Fibroblast of skin of right quadriceps (primary cell): ENCODE data around the gene PRSS2.
"Not testable (repeated sequence)": the region's sequence is repeated elsewhere in the genome, so short reads cannot be mapped to it uniquely, and the experiment has no call there.

Experiments used
- DNase-seq: peaks from one replicate; pipeline ENCODE4 v3.0.0-alpha.2; 2013

The PRSS2 gene

DNA sequence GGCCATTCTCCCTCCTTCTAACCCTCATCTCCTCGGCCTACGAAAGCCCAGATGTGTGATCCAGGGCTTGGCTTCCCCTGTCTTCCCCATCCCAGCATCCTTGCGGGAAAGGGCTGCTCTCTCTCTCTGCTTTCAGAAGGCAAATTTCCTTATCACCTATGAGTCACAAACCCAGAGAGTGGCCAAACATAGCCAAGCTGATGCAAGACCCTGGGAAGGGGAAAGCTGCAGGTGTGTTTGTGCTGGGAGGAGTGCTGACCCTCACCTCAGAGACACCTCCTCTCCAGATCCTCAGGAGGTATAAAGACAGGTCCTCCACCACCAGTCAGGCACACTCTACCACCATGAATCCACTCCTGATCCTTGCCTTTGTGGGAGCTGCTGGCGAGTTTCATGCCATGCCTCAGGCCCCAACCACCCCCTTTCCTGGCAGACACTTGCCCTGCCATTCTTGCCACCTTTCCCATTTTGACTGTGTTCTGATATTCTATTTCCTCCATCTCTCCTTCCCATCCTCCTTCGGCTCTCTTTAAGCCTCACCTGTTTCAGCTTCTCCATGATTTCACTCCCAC, 10.6 kb upstream of the PRSS2 start:
- DNase-seq, result no peak

DNA sequence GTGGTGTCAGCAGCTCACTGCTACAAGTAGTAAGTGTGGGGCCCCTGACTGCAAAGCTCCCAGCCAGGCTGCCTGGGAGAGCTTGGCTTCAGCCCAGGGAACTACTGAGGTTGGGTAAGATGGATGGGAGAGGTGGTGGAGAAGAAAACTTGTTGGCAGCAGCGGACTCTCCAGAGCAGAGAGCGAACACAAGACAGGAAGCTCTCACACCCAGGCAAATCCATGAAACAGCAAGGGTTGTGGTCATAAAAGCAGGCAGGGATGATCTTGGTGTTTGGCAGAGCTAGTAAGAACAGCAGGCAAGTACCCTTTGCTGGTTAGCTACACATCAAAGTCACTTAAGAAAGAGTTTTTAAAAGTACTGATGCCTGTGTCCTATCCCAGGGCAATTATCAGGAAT, 9.2 kb upstream of the PRSS2 start:
- not testable (repeated sequence) for DNase-seq

DNA sequence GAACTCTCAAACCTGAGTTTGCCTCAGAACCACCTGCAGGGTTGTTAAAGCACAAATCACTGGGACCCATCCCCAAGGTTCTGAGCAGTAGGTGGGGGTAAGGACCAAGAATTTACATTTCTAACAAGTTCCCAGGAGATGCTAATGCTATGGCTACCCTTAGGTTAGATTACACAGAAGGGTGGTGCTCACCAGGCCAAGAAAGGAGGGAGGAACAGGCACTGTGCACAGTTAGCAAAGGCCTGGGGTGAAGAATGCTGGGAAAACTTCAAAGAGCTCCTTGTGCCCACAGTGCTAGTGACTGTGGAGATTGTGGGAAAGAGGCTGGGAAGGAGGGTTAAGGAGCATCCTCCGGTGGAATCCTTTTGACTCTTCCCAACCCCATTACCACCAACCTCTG, 8.7 kb upstream of the PRSS2 start:
- DNase-seq, result no peak

GRCh38 chr7:142767451-142767850, 3.3 kb upstream of the PRSS2 start:
- no peak for DNase-seq

GRCh38 chr7:142767861-142768260, 2.9 kb upstream of the PRSS2 start:
- no peak for DNase-seq

DNA sequence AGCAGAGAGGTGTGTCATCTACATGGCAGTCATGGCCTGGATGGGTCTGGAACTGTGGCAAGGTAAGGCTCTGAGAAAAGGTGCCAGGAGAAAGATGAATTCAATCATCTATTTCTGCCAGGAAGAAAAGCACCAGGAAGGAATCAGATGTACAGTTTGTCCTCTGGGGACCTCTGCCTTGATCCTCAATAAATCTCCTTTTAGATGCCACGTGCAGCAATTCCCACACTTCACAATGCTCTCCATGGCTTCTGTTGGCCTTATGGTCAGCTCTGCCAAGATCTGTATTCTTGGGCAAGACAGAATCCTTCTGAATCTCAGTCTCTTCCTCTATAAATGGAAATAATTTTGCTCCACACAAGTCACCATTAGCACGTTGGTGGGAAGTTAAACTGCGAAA, 1.9 kb upstream of the PRSS2 start:
- DNase-seq, result not testable (repeated sequence)

DNA sequence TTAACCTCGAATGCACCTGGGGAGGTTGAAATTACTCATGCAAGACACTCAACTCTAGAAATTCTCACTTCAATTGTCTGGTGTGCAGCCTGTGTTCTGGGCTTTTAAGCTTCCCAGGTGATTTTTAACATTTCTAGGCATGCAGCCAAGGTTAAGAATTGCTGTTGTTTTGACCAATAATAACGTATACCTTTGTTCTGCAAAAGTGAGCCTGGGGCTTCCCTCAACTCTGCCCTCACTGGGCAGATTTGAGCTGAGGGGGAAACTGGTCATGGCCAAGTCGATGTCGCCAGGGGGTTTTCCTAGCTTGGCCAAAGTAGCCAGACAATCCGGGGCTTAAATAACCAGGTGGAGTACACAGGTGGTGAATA, 568 bp downstream of the PRSS2 start:
- no peak for DNase-seq

DNA sequence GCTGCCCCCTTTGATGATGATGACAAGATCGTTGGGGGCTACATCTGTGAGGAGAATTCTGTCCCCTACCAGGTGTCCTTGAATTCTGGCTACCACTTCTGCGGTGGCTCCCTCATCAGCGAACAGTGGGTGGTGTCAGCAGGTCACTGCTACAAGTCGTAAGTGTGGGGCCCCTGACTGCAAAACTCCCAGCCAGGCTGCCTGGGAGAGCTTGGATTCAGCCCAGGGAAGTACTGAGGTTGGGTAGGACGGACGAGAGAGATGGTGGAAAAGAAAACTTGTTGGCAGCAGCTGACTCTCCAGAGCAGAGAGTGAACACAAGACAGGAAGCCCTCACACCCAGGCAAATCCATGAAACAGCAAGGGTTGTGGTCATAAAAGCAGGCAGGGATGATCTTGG, 1.3 kb downstream of the PRSS2 start:
- DNase-seq, result no peak

GRCh38 chr7:142772673-142773072, 1.9 kb downstream of the PRSS2 start:
- DNase-seq, result no peak

- DNase-seq, result no peak
These were observed 2.5 kb downstream of the PRSS2 start for GRCh38 chr7:142773230-142773629.

DNA sequence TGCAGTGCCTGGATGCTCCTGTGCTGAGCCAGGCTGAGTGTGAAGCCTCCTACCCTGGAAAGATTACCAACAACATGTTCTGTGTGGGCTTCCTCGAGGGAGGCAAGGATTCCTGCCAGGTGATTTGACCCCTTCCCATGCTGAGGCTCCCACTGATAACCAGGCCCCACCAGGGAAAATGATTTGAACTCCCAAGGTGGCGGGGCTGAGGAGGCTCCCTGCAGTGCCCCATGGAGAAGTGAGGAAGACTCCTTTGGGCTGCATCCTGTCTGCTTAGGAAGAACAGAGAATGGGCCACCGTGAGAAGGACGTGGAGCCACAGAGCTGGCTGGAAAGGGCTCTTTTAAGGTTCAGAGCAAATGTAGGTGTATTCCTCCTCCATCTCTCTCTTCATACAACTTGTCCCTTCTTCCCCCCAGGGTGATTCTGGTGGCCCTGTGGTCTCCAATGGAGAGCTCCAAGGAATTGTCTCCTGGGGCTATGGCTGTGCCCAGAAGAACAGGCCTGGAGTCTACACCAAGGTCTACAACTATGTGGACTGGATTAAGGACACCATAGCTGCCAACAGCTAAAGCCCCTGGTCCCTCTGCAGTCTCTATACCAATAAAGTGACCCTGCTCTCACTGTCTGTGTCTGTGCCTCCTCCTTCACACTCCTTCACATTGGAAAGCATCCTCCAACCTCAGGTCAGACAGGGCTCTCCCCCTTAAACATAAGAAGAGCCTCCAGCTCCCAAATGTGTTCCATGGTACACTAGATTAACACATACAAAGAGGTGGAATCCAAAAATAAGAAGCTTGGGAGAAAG, 3.4 kb downstream of the PRSS2 start:
- DNase-seq, result no peak

DNA sequence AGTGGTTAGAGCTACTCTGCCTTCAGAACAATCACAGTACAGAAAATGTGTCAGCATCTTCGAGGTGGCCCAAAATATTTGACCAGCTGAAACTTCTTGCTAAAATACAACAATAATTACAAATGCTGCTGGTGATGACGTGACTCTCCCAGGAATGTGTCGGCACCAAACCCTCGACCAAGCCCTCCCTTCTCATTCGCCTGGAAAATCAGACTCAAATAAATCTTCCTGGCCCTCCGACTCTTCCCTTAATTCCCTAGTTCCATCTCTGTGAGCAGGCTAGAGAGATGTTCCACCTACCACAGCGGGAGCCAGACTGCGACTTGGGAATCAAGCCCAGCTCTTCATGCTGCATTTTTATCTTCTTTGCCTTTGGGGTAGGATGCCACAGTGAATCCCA, 4.1 kb downstream of the PRSS2 start:
- peak; percentile 2 for DNase-seq

- DNase-seq, result not testable (repeated sequence)
These were observed 4.8 kb downstream of the PRSS2 start for GRCh38 chr7:142775351-142776115.

DNA sequence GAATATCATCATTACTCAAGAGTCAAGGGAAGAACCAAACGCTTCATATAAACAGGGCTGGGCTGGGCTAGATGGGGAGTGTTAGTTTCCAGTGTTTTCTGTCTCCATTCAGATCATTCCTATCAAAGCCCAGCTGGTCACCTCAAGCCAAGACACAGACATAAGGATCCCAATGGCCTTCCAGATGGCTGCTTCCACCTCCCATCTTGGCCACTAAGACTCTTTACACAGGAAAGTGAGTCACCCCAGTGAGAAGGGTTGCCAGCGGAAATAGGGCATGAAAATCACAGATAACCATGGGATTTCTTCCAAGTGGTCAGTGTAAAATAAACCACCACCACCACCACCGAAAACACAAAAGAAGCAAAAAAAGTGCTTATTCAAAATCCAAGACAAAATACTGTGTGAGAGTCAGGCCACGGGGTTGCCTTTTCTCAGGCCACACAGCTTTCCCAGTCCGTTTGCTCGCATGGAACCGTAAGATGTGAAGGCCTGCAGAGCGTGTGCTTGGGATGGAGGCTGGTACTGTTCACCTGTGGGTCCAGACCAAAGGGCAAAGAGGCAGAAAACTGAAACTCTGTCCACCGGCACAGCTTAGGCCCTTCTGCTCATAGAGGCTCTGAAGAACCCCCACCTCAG, 5.6 kb downstream of the PRSS2 start:
- DNase-seq, result no peak

DNA sequence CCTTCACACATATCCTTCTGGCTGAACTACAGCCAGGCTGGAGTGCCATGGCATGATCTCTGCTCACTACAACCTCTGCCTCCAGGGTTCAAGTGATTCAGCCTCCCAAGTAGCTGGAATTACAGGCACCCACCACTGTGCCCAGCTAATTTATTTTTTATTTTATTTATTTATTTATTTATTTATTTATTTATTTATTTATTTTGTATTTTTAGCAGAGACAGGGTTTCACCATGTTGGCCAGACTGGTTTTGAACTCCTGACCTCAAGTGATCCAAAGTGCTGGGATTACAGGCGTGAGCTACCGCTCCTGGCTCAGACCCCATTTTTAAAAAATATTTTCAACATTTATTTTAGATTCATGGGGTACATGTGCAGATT, 6.1 kb downstream of the PRSS2 start:
- not testable (repeated sequence) for DNase-seq

GRCh38 chr7:142777318-142777717, 6.5 kb downstream of the PRSS2 start:
- no peak for DNase-seq

DNA sequence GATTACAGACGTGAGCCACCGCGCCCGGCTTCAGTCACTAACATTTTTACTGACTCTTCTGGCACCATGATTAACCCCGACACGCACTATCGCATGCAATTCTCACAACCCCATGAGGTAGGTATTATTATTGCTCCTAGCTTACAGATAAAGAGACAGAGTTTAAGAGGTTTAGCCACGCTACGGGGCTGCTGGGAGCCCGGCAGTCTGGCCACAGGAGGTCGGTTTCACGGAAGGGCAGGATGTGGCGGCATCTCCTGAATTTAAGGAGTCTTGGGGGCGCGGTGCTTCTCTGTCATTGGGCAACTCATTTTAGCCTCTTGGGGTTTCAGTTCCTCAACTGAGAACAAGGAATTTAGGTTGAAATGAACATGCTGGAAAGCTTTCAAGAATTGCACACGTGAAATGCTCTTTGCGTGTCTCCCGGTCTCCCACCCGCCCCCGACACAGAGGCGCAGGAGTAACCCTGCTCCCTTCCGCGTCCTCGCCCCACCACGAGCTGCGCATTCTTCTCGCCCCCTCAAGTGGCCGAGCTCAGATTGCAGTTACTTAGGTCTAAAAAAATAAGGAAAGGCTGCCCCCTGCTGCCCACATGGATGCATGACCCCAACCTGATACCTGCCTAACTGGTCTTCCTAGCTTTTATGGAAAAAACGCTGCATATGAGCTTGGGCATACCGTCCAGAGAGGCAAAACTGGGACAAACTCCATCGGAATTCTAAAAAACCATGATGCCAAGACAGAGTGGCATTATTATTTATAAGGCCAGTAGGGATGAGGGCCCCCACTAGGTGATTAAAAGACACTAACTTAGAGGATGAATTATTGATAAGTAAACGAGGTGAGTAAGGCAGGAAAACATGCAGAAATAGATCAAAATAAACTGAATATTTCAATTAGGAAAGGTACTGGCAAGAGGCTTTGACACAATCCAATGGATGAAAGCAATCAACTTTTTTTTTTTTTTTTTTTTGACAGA, 12.4 kb downstream of the PRSS2 start:
- peak; percentile 87 for DNase-seq

GRCh38 chr7:142784096-142784495, 13.3 kb downstream of the PRSS2 start:
- DNase-seq, result no peak

- DNase-seq, result no peak
These were observed 13.9 kb downstream of the PRSS2 start for GRCh38 chr7:142784716-142785115.

GRCh38 chr7:142785841-142786250, 15.1 kb downstream of the PRSS2 start:
- no peak for DNase-seq

DNA sequence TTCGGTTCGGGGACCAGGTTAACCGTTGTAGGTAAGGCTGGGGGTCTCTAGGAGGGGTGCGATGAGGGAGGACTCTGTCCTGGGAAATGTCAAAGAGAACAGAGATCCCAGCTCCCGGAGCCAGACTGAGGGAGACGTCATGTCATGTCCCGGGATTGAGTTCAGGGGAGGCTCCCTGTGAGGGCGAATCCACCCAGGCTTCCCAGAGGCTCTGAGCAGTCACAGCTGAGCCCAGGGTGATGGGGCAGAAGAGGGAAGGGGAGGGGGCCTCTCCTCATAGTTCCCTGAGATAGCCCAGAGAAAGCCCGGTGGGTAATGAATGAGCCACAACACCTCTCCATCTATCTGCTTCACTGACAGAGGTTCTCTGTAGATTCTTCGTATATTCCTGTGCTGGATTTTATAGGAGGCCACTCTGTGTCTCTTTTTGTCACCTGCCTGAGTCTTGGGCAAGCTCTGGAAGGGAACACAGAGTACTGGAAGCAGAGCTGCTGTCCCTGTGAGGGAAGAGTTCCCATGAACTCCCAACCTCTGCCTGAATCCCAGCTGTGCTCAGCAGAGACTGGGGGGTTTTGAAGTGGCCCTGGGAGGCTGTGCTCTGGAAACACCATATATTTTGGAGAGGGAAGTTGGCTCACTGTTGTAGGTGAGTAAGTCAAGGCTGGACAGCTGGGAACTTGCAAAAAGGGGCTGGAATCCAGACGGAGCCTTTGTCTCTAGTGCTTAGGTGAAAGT, 16.4 kb downstream of the PRSS2 start:
- no peak for DNase-seq

GRCh38 chr7:142787783-142788182, 17.0 kb downstream of the PRSS2 start:
- no peak for DNase-seq
